GM13976 (cell line): ENCODE measurements around the gene VSTM2B.
A peak's percentile ranks its signal among the peaks of the same experiment; 100 is the strongest.

Experiments
- DNase-seq: peaks from one replicate; pipeline ENCODE4 v3.0.0; 2012; ENCODE audit warnings: low spot score
- CTCF ChIP-seq: IDR thresholded peaks from 2 replicates; pipeline ENCODE4 v1.5.1; 2012; ENCODE audit warnings: borderline replicate concordance, mild to moderate bottlenecking; ENCODE audit not compliant: insufficient read depth; ENCODE audit errors: extremely low read depth, missing control alignments, control extremely low read depth
- in situ Hi-C: fragments of 300-500 bp; cut with MboI; formaldehyde crosslinking; loops from one replicate; pipeline ENCODE4 v1.12.0; 2022; ENCODE audit warnings: low sequenced_read_pairs, mixed read lengths, inconsistent platforms; ENCODE audit not compliant: unreplicated experiment

The VSTM2B gene

GRCh38 chr19:29525901-29526729 lies at the start of gene VSTM2B:
VSTM2B (plus strand) TSS chr19:29525994; CDS start chr19:29526584, 590 bp downstream.
- no peak for DNase-seq
- in situ Hi-C loops: no loop called here
- no peak for TF ChIP-seq CTCF

- DNase-seq: no peak
- TF ChIP-seq CTCF: no peak
- in situ Hi-C loops: no loop called here
Observed at GRCh38 chr19:29476528-29476927, 49.3 kb upstream of the VSTM2B start.

GRCh38 chr19:29477831-29478577 lies 47.8 kb upstream of the VSTM2B start:
- no peak for TF ChIP-seq CTCF
- in situ Hi-C loops: no loop called here
- no peak for DNase-seq

- in situ Hi-C loops: no loop called here
- no peak for DNase-seq
- peak; percentile 25 for TF ChIP-seq CTCF
Observed at GRCh38 chr19:29478578-29479565, 46.9 kb upstream of the VSTM2B start.

GRCh38 chr19:29479941-29480340 lies 45.9 kb upstream of the VSTM2B start:
- in situ Hi-C loops: no loop called here
- no peak for TF ChIP-seq CTCF
- no peak for DNase-seq

GRCh38 chr19:29480507-29480906 lies 45.3 kb upstream of the VSTM2B start:
- in situ Hi-C loops: no loop called here
- TF ChIP-seq CTCF: no peak
- DNase-seq: no peak
